Osteoblast (primary cell): ENCODE measurements around the gene CEP290. TPM values are rescaled to one million over a fixed set of nuclear protein-coding genes. Genes with fewer than 3 reads are reported as not detected.

Source experiments
- DNase-seq: peaks from one replicate; pipeline ENCODE4 v3.0.0; 2011; ENCODE audit warnings: low spot score, mixed read lengths; ENCODE audit not compliant: insufficient read length; ENCODE audit errors: missing footprints
- H2AFZ ChIP-seq: 2 replicates; pipeline ENCODE4 v1.6.0; 2011; ENCODE audit warnings: mild to moderate bottlenecking, low read length
- H3K27ac ChIP-seq: 2 replicates; pipeline ENCODE4 v1.5.1; 2011; ENCODE audit warnings: mild to moderate bottlenecking, low read depth, low read length, moderate library complexity
- H3K27me3 ChIP-seq: 2 replicates; pipeline ENCODE4 v1.6.0; 2012; ENCODE audit warnings: mild to moderate bottlenecking, control low read depth, inconsistent platforms, low read length, moderate library complexity; ENCODE audit not compliant: insufficient read depth
- H3K36me3 ChIP-seq: 2 replicates; pipeline ENCODE4 v1.5.1; 2011; ENCODE audit warnings: mild to moderate bottlenecking, low read length, control low read depth, moderate library complexity; ENCODE audit not compliant: insufficient read depth
- H3K4me1 ChIP-seq: 2 replicates; pipeline ENCODE4 v1.5.1; 2011; ENCODE audit warnings: mild to moderate bottlenecking, low read length, control low read depth, moderate library complexity; ENCODE audit not compliant: insufficient read depth
- H3K4me2 ChIP-seq: 2 replicates; pipeline ENCODE4 v1.6.0; 2011; ENCODE audit warnings: mild to moderate bottlenecking, low read length; ENCODE audit not compliant: insufficient read depth
- H3K4me3 ChIP-seq: fragments of 200-600 bp; sonication (generic); 3 replicates; pipeline ENCODE4 v1.5.1; 2012; ENCODE audit warnings: mild to moderate bottlenecking, low read length, inconsistent platforms; ENCODE audit not compliant: insufficient read depth
- H3K79me2 ChIP-seq: 2 replicates; pipeline ENCODE4 v1.6.0; 2012; ENCODE audit warnings: mild to moderate bottlenecking, low read length, control low read depth, inconsistent platforms; ENCODE audit not compliant: insufficient read depth
- H3K9me3 ChIP-seq: 2 replicates; pipeline ENCODE4 v1.5.1; 2011; ENCODE audit warnings: low read depth, low read length, control low read depth
- H4K20me1 ChIP-seq: 2 replicates; pipeline ENCODE4 v1.6.0; 2012; ENCODE audit warnings: mild to moderate bottlenecking, low read length, control low read depth; ENCODE audit not compliant: insufficient read depth
- CTCF ChIP-seq: IDR thresholded peaks from 2 replicates; pipeline ENCODE4 v1.5.1; 2011; ENCODE audit warnings: mild to moderate bottlenecking, low read depth, low read length, moderate library complexity; ENCODE audit errors: extremely low read depth
- small RNA-seq: library from RNA; depleted of rRNA; stranded (forward); fragments of <200 nt; gene quantifications from one replicate; pipeline ENCODE3, GENCODE V24; 2012
- total RNA-seq: library from RNA; depleted of rRNA; stranded (reverse); fragments of >200 nt; gene quantifications from 2 replicates; pipeline ENCODE4 v1.2.3, GENCODE V29; 2012

Gene CEP290
- total RNA-seq, 1 donor, result 20.3 TPM

- Histone ChIP-seq H3K4me1 (no peaks in the 10 kb centered on the region), H3K4me3 (no peak overlapping the region), H3K27me3 (no peaks in the 10 kb centered on the region), H3K4me2 (no peak overlapping the region), H3K36me3 (no peaks in the 10 kb centered on the region), H3K9me3 (no peaks in the 10 kb centered on the region), H3K27ac (no peak overlapping the region), H2AFZ (no peak overlapping the region), H3K79me2 (no peaks in the 10 kb centered on the region), H4K20me1 (no peaks in the 10 kb centered on the region)
- no peak for TF ChIP-seq CTCF
- no peak for DNase-seq
Measured at GRCh38 chr12:88011755-88012154, 130.1 kb downstream of the CEP290 start.

- H3K27me3 ChIP-seq, result no peaks in the 10 kb centered on the region
- H3K4me2 ChIP-seq, result no peak overlapping the region
- no peaks in the 10 kb centered on the region for H3K4me1 ChIP-seq
- H2AFZ ChIP-seq, result no peak overlapping the region
- no peaks in the 10 kb centered on the region for H4K20me1 ChIP-seq
- DNase-seq, result no peak
- no peak for TF ChIP-seq CTCF
- no peak overlapping the region for H3K27ac ChIP-seq
- no peaks in the 10 kb centered on the region for H3K9me3 ChIP-seq
- no peak overlapping the region for H3K4me3 ChIP-seq
- no peaks in the 10 kb centered on the region for H3K79me2 ChIP-seq
- H3K36me3 ChIP-seq, result no peaks in the 10 kb centered on the region
Measured at GRCh38 chr12:88006351-88006750, 135.5 kb downstream of the CEP290 start.

DNA sequence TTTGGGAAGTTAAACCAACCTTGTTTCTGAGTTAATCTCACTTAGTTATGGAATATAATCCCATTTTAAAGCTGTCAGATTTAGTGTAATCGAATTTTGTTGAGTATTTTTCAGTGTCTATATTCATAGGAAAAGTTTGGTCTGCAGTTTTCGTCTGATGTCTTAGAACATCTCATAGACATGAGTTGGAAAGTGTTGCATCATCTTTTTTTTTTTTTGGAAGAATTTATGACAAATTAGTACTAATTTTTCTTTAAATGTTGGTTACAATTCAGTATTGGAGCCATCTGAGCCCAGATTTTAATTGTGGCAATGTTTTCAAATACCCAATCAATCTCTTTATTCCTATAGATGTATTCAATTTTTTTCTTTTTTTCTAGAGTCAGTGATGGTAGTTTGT, 140.6 kb downstream of the CEP290 start:
- no peaks in the 10 kb centered on the region for H3K9me3 ChIP-seq
- H3K27ac ChIP-seq, result no peak overlapping the region
- no peaks in the 10 kb centered on the region for H4K20me1 ChIP-seq
- H2AFZ ChIP-seq, result no peak overlapping the region
- no peaks in the 10 kb centered on the region for H3K27me3 ChIP-seq
- H3K4me3 ChIP-seq, result no peak overlapping the region
- no peak overlapping the region for H3K4me2 ChIP-seq
- H3K36me3 ChIP-seq, result no peaks in the 10 kb centered on the region
- TF ChIP-seq CTCF, result no peak
- no peaks in the 10 kb centered on the region for H3K4me1 ChIP-seq
- no peaks in the 10 kb centered on the region for H3K79me2 ChIP-seq
- DNase-seq, result no peak

Small RNA genes within 50 kb of the gene (small RNA-seq; reads per million reads assigned to genes)
- not detected for gene RNA5SP364

Other genes starting within 250 kb of the CEP290 start
- gene C12orf50, start 112.7 kb downstream of the CEP290 start, total RNA-seq, result under 0.01 TPM in 1 of 2 replicates, not detected in the other
- gene TMTC3, start 219 bp upstream of the CEP290 start, total RNA-seq, result 46.3 and 48.0 TPM in 2 replicates